ENCODE results near the gene PCF11.

The PCF11 gene

DNA sequence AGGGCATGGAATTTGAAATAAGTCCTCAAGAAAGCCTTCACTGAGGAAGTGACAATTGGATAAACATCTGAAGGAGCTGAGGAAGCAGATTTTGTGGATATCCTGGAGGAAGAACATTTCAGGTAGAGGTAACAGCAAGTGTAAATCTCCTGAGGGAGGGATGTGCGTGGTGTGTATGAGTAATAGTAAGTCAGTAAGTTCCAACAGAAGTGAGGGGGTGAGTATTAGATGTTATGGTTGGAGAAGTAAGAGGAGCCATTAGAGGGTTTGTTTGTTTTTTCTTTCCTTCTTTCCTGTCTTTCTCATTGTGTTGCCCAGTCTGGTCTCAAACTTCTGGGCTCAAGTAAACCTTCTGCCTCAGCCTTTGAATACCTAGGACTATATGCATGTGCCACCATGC lies 65.6 kb downstream of the PCF11 start:
- no peak for DNase-seq (ENCODE audit: low read depth in 1 of 2, low spot score in 1 of 2)
- Histone ChIP-seq H3K27me3 (ENCODE audit: insufficient read depth, poor library complexity, severe bottlenecking) (no peaks in the 10 kb centered on the region), H3K4me3 (replicated peaks; ENCODE audit: insufficient read depth, low read length) (no peak overlapping the region), H3K27ac (replicated peaks) (no peak overlapping the region)
- TF ChIP-seq, protein P1, sequence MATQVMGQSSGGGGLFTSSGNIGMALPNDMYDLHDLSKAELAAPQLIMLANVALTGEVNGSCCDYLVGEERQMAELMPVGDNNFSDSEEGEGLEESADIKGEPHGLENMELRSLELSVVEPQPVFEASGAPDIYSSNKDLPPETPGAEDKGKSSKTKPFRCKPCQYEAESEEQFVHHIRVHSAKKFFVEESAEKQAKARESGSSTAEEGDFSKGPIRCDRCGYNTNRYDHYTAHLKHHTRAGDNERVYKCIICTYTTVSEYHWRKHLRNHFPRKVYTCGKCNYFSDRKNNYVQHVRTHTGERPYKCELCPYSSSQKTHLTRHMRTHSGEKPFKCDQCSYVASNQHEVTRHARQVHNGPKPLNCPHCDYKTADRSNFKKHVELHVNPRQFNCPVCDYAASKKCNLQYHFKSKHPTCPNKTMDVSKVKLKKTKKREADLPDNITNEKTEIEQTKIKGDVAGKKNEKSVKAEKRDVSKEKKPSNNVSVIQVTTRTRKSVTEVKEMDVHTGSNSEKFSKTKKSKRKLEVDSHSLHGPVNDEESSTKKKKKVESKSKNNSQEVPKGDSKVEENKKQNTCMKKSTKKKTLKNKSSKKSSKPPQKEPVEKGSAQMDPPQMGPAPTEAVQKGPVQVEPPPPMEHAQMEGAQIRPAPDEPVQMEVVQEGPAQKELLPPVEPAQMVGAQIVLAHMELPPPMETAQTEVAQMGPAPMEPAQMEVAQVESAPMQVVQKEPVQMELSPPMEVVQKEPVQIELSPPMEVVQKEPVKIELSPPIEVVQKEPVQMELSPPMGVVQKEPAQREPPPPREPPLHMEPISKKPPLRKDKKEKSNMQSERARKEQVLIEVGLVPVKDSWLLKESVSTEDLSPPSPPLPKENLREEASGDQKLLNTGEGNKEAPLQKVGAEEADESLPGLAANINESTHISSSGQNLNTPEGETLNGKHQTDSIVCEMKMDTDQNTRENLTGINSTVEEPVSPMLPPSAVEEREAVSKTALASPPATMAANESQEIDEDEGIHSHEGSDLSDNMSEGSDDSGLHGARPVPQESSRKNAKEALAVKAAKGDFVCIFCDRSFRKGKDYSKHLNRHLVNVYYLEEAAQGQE (IDR thresholded peaks at IDR 0.05; ENCODE audit: insufficient replicate concordance, low read depth): no peak
- no peak for TF ChIP-seq GABPA (IDR thresholded peaks at IDR 0.05; ENCODE audit: low read depth)
- no peak for TF ChIP-seq SPI1 (IDR thresholded peaks at IDR 0.05; ENCODE audit: borderline replicate concordance, low read depth)
- TF ChIP-seq, protein P2, sequence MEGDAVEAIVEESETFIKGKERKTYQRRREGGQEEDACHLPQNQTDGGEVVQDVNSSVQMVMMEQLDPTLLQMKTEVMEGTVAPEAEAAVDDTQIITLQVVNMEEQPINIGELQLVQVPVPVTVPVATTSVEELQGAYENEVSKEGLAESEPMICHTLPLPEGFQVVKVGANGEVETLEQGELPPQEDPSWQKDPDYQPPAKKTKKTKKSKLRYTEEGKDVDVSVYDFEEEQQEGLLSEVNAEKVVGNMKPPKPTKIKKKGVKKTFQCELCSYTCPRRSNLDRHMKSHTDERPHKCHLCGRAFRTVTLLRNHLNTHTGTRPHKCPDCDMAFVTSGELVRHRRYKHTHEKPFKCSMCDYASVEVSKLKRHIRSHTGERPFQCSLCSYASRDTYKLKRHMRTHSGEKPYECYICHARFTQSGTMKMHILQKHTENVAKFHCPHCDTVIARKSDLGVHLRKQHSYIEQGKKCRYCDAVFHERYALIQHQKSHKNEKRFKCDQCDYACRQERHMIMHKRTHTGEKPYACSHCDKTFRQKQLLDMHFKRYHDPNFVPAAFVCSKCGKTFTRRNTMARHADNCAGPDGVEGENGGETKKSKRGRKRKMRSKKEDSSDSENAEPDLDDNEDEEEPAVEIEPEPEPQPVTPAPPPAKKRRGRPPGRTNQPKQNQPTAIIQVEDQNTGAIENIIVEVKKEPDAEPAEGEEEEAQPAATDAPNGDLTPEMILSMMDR (IDR thresholded peaks at IDR 0.05; ENCODE audit: insufficient read depth, low read length): no peak
- TF ChIP-seq POLR2AphosphoS5 (IDR thresholded peaks at IDR 0.05; ENCODE audit: low read depth): no peak

- Histone ChIP-seq H3K27me3 (ENCODE audit: insufficient read depth, poor library complexity, severe bottlenecking) (no peaks in the 10 kb centered on the region), H3K27ac (replicated peaks) (no peak overlapping the region), H3K4me3 (replicated peaks; ENCODE audit: insufficient read depth, low read length) (no peak overlapping the region)
- TF ChIP-seq, protein P2 (IDR thresholded peaks at IDR 0.05; ENCODE audit: insufficient read depth, low read length): no peak
- TF ChIP-seq POLR2AphosphoS5 (IDR thresholded peaks at IDR 0.05; ENCODE audit: low read depth): no peak
- TF ChIP-seq GABPA (IDR thresholded peaks at IDR 0.05; ENCODE audit: low read depth): no peak
- TF ChIP-seq, protein P1 (IDR thresholded peaks at IDR 0.05; ENCODE audit: insufficient replicate concordance, low read depth): no peak
- no peak for DNase-seq (ENCODE audit: low read depth in 1 of 2, low spot score in 1 of 2)
Measured at GRCh38 chr11:83223457-83223856, 66.5 kb downstream of the PCF11 start.

- H3K27me3 ChIP-seq (ENCODE audit: insufficient read depth, poor library complexity, severe bottlenecking): no peaks in the 10 kb centered on the region
- no peak overlapping the region for H3K4me3 ChIP-seq (replicated peaks; ENCODE audit: insufficient read depth, low read length)
- no peak for DNase-seq (ENCODE audit: low read depth in 1 of 2, low spot score in 1 of 2)
- TF ChIP-seq, protein P2 (IDR thresholded peaks at IDR 0.05; ENCODE audit: insufficient read depth, low read length): no peak
- no peak for TF ChIP-seq POLR2AphosphoS5 (IDR thresholded peaks at IDR 0.05; ENCODE audit: low read depth)
- TF ChIP-seq, protein P1 (IDR thresholded peaks at IDR 0.05; ENCODE audit: insufficient replicate concordance, low read depth): no peak
- no peak for TF ChIP-seq SPI1 (IDR thresholded peaks at IDR 0.05; ENCODE audit: borderline replicate concordance, low read depth)
- no peak for TF ChIP-seq GABPA (IDR thresholded peaks at IDR 0.05; ENCODE audit: low read depth)
- H3K27ac ChIP-seq (replicated peaks): no peak overlapping the region
Measured at GRCh38 chr11:83235825-83236224, 78.9 kb downstream of the PCF11 start.
